SU-DHL-6 (cell line): Measurements from ENCODE around the gene SNX14.

Experiments used
- H2AFZ ChIP-seq: fragments of 200-600 bp; sonication (generic); 2 replicates; pipeline ENCODE4 v1.6.1; 2014; ENCODE audit warnings: low read depth, mild to moderate bottlenecking, moderate library complexity, mixed read lengths, antibody characterized with exemption, low read length; ENCODE audit not compliant: severe bottlenecking
- H3F3A ChIP-seq: fragments of 200-600 bp; shearing (Covaris generic); 2 replicates; pipeline ENCODE4 v1.6.0; 2016; ENCODE audit warnings: antibody characterized with exemption, mild to moderate bottlenecking; ENCODE audit not compliant: insufficient read depth
- H3K27ac ChIP-seq: fragments of 200-600 bp; sonication (generic); 2 replicates; pipeline ENCODE4 v1.5.1; 2016; ENCODE audit warnings: low read depth, mild to moderate bottlenecking, low read length, moderate library complexity, mixed read lengths
- H3K27me3 ChIP-seq: fragments of 200-600 bp; sonication (generic), shearing (Covaris generic); 2 replicates; pipeline ENCODE4 v1.6.0; 2014; ENCODE audit warnings: mild to moderate bottlenecking, low read length
- H3K36me3 ChIP-seq: fragments of 200-600 bp; sonication (generic); 2 replicates; pipeline ENCODE4 v1.6.1; 2014; ENCODE audit warnings: mild to moderate bottlenecking, low read length, mixed read lengths
- H3K4me2 ChIP-seq: fragments of 300-600, 200-600 bp; shearing (Covaris generic), sonication (generic); 2 replicates; pipeline ENCODE4 v1.6.0; 2014; ENCODE audit warnings: low read length, low read depth, mild to moderate bottlenecking; ENCODE audit not compliant: poor library complexity, severe bottlenecking
- H3K4me3 ChIP-seq: fragments of 200-600 bp; sonication (generic); 2 replicates; pipeline ENCODE4 v1.5.1; 2014; ENCODE audit warnings: antibody characterized with exemption, low read length, mild to moderate bottlenecking, mixed read lengths; ENCODE audit not compliant: insufficient read depth, poor library complexity, severe bottlenecking
- H3K79me2 ChIP-seq: fragments of 200-600 bp; sonication (generic); 2 replicates; pipeline ENCODE4 v1.6.1; 2014; ENCODE audit warnings: mild to moderate bottlenecking, low read length, moderate library complexity; ENCODE audit not compliant: insufficient read depth
- H3K9ac ChIP-seq: fragments of 200-600 bp; sonication (generic); 2 replicates; pipeline ENCODE4 v1.7.0; 2014; ENCODE audit warnings: mild to moderate bottlenecking, low read length
- H3K9me2 ChIP-seq: fragments of 200-600 bp; sonication (generic); replicated peaks from 2 replicates; pipeline ENCODE4 v1.6.1; 2014; ENCODE audit warnings: low read length; ENCODE audit not compliant: insufficient read depth
- H3K9me3 ChIP-seq: fragments of 200-600 bp; sonication (generic); 2 replicates; pipeline ENCODE4 v1.6.1; 2014; ENCODE audit warnings: low read length, mixed read lengths; ENCODE audit not compliant: insufficient read depth
- H4K20me1 ChIP-seq: fragments of 200-600 bp; sonication (generic); 2 replicates; pipeline ENCODE4 v1.6.1; 2014; ENCODE audit warnings: low read depth, mild to moderate bottlenecking, antibody characterized with exemption, low read length, moderate library complexity, mixed read lengths
- EZH2phosphoT487 ChIP-seq: fragments of 200-600 bp; sonication (generic), shearing (Covaris generic); conservative IDR thresholded peaks from 2 replicates; pipeline ENCODE4 v1.6.1; 2018; ENCODE audit warnings: mild to moderate bottlenecking, antibody characterized with exemption, low read length, moderate library complexity, mixed read lengths
- TF ChIP-seq, protein P1 (sequence below): fragments of 200-600 bp; sonication (generic); IDR thresholded peaks from one replicate; pipeline ENCODE4 v1.5.1; 2017; ENCODE audit warnings: antibody characterized with exemption, mild to moderate bottlenecking, low read length, moderate library complexity; ENCODE audit not compliant: insufficient read depth, poor library complexity, severe bottlenecking

Gene SNX14

DNA sequence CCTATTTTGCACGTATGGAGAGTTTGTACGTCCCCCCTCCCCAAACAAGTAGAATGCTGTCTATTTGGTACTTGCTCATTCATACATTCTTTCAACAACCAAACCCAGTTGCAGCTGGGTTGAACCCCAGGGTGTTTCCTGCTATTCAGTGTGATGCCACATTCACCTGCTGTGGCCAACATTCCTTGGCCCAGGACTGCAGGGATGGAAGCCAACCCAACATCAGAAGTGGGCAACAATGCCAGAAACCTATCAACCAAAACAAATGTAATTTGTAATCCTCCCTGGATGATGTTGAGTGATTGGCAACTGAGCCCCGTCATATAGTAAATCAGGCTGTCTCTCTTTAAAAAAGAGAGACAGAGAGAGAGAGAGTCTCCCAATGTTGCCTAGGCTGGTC lies 134.9 kb downstream of the SNX14 start:
- Histone ChIP-seq H3K9me3 (no peaks in the 10 kb centered on the region), H3K27me3 (no peaks in the 10 kb centered on the region), H3K4me2 (no peak overlapping the region), H3K79me2 (no peaks in the 10 kb centered on the region), H2AFZ (no peak overlapping the region), H4K20me1 (no peaks in the 10 kb centered on the region), H3K4me3 (no peak overlapping the region), H3K9me2 (no peaks in the 10 kb centered on the region), H3K9ac (no peak overlapping the region), H3F3A (no peaks in the 10 kb centered on the region), H3K36me3 (no peaks in the 10 kb centered on the region), H3K27ac (no peak overlapping the region)
- no peak for TF ChIP-seq EZH2phosphoT487
- TF ChIP-seq, protein P1, sequence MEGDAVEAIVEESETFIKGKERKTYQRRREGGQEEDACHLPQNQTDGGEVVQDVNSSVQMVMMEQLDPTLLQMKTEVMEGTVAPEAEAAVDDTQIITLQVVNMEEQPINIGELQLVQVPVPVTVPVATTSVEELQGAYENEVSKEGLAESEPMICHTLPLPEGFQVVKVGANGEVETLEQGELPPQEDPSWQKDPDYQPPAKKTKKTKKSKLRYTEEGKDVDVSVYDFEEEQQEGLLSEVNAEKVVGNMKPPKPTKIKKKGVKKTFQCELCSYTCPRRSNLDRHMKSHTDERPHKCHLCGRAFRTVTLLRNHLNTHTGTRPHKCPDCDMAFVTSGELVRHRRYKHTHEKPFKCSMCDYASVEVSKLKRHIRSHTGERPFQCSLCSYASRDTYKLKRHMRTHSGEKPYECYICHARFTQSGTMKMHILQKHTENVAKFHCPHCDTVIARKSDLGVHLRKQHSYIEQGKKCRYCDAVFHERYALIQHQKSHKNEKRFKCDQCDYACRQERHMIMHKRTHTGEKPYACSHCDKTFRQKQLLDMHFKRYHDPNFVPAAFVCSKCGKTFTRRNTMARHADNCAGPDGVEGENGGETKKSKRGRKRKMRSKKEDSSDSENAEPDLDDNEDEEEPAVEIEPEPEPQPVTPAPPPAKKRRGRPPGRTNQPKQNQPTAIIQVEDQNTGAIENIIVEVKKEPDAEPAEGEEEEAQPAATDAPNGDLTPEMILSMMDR: no peak

DNA sequence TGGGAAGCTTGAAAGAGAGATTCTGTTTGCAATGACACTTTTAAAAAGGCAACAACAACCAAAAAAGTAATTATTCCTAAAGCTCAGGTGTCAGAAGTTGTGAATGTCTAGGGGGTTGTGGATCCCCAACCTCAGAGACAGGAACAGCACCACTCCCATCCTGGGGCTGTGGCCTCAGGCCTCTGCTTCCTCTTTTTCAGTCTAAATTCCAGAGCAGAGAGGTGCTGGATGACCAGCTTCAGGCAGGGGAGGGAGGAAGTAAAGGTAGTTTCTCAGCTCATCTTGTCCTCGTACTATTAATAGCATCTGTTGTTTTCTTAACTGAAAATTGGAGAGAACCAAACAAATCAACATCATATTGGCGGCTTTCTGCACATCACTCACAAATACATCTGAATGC lies 135.5 kb downstream of the SNX14 start:
- Histone ChIP-seq H3K27ac (no peak overlapping the region), H3F3A (no peaks in the 10 kb centered on the region), H3K36me3 (no peaks in the 10 kb centered on the region), H3K9me3 (no peaks in the 10 kb centered on the region), H3K27me3 (no peaks in the 10 kb centered on the region), H3K9ac (no peak overlapping the region), H3K9me2 (no peaks in the 10 kb centered on the region), H3K4me2 (no peak overlapping the region), H2AFZ (no peak overlapping the region), H4K20me1 (no peaks in the 10 kb centered on the region), H3K4me3 (no peak overlapping the region), H3K79me2 (no peaks in the 10 kb centered on the region)
- TF ChIP-seq, protein P1: no peak
- TF ChIP-seq EZH2phosphoT487: no peak

DNA sequence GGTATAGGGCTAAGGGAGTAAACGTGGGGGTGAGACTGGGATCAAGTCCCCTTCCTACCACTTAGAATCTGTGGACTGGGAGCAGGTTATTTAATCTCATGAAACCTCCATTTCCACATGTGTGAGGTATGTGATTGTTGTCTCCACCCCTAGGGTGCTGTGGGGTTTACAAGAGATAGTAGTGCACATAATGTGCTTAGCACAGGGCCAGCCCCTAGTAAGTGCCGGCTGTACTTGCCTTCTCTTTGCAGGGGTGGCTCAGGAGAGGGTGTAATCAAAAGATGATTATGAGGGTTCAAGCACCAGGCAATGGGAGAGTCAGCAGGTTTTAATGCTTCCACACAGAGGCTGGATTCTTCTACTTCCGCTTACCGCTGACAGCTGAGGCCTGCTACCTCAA lies 136.9 kb downstream of the SNX14 start:
- Histone ChIP-seq H3K9me2 (no peaks in the 10 kb centered on the region), H3K79me2 (no peaks in the 10 kb centered on the region), H3K9me3 (no peaks in the 10 kb centered on the region), H3F3A (no peaks in the 10 kb centered on the region), H3K27me3 (no peaks in the 10 kb centered on the region), H3K36me3 (no peaks in the 10 kb centered on the region), H4K20me1 (no peaks in the 10 kb centered on the region), H2AFZ (no peak overlapping the region), H3K27ac (no peak overlapping the region), H3K4me2 (no peak overlapping the region), H3K4me3 (no peak overlapping the region), H3K9ac (no peak overlapping the region)
- TF ChIP-seq EZH2phosphoT487: no peak
- TF ChIP-seq, protein P1: no peak
